Prostate gland (tissue), 2 donors: ENCODE results near the gene SHISA8. TPM values are rescaled to one million over a fixed set of nuclear protein-coding genes. Genes with fewer than 3 reads are reported as not detected.

Experiments used
- DNase-seq: peaks from one replicate; pipeline ENCODE4 v3.0.0-alpha.2; 2019; ENCODE audit warnings: low spot score
- H3K27ac ChIP-seq, 2 donors: fragments of 200-600 bp; sonication (generic); 2 replicates each; pipeline ENCODE4 v1.5.1; 2017 to 2019
- H3K27me3 ChIP-seq: fragments of 200-600 bp; sonication (generic); replicated peaks from 2 replicates; pipeline ENCODE4 v1.5.1; 2019; ENCODE audit not compliant: insufficient read depth
- H3K36me3 ChIP-seq, 2 donors: fragments of 200-600 bp; sonication (generic); 1 replicate in 1 of 2; 2 replicates in 1 of 2; pipeline versions ENCODE4 v1.5.1 to v1.8.1; 2017 to 2019
- H3K4me1 ChIP-seq: fragments of 200-600 bp; sonication (generic); replicated peaks from 2 replicates; pipeline ENCODE4 v1.5.1; 2019
- H3K4me3 ChIP-seq, 2 donors: fragments of 200-600 bp; sonication (generic); 2 replicates each; pipeline ENCODE4 v1.5.1; 2017 to 2019
- H3K9me3 ChIP-seq: fragments of 200-600 bp; sonication (generic); 2 replicates; pipeline ENCODE4 v1.5.1; 2017
- POLR2A ChIP-seq: fragments of 450-650 bp; IDR thresholded peaks from one replicate; pipeline ENCODE4 v1.6.1; 2016; ENCODE audit warnings: antibody characterized with exemption, mild to moderate bottlenecking
- POLR2AphosphoS5 ChIP-seq: sonication (generic); formaldehyde crosslinking; IDR thresholded peaks from one replicate; pipeline ENCODE4 v1.6.1; 2017; ENCODE audit warnings: antibody characterized with exemption
- WGBS: methylation state at CpG from one replicate; pipeline ENCODE4 v1.1.5; 2018; 5-methylcytosine and 5-hydroxymethylcytosine counted together
- intact Hi-C: fragments of 100-400 bp; cut with DNase I; formaldehyde crosslinking; loops from one replicate; pipeline ENCODE4 v1.14.2; 2022
- total RNA-seq, 2 donors: library from RNA; depleted of rRNA; stranded (reverse); fragments of >200 nt; gene quantifications; one replicate each; pipeline ENCODE4 v1.1.0, GENCODE V29; 2016
- TF ChIP-seq, protein P1 (sequence below), 4 experiments: fragments of 200-600 bp in 2 of 4; fragments of 450-650 bp in 2 of 4; sonication (generic) in 2 of 4; IDR thresholded peaks; 1 replicate in 3 of 4; 2 replicates in 1 of 4; pipeline ENCODE4 v1.5.1; 2016 to 2019; ENCODE audit warnings: antibody characterized with exemption in 4 of 4, mild to moderate bottlenecking in 2 of 4, moderate library complexity in 2 of 4

Gene SHISA8
- total RNA-seq, 2 donors from 2014 or later, result not detected

- no peaks in the 10 kb centered on the region for H3K4me1 ChIP-seq
- TF ChIP-seq POLR2A (no peak), POLR2AphosphoS5 (no peak)
- TF ChIP-seq, protein P1, sequence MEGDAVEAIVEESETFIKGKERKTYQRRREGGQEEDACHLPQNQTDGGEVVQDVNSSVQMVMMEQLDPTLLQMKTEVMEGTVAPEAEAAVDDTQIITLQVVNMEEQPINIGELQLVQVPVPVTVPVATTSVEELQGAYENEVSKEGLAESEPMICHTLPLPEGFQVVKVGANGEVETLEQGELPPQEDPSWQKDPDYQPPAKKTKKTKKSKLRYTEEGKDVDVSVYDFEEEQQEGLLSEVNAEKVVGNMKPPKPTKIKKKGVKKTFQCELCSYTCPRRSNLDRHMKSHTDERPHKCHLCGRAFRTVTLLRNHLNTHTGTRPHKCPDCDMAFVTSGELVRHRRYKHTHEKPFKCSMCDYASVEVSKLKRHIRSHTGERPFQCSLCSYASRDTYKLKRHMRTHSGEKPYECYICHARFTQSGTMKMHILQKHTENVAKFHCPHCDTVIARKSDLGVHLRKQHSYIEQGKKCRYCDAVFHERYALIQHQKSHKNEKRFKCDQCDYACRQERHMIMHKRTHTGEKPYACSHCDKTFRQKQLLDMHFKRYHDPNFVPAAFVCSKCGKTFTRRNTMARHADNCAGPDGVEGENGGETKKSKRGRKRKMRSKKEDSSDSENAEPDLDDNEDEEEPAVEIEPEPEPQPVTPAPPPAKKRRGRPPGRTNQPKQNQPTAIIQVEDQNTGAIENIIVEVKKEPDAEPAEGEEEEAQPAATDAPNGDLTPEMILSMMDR (IDR thresholded peaks at IDR 0.05), result no peak
- WGBS, result 87% methylated on average over 6 of the region's 6 CpGs
- no peaks in the 10 kb centered on the region for H3K9me3 ChIP-seq
- DNase-seq, result no peak
- no peaks in the 10 kb centered on the region for H3K27me3 ChIP-seq
- peaks cover 12 to 29% of the 10 kb centered on the region in 2 donors for H3K36me3 ChIP-seq
- no peak overlapping the region for H3K4me3 ChIP-seq
- H3K27ac ChIP-seq, result no peak overlapping the region
- intact Hi-C loops, result no loop called here
Observed at GRCh38 chr22:41885516-41885915, 29.4 kb downstream of the SHISA8 start.

- intact Hi-C loops, result no loop called here
- TF ChIP-seq, protein P1 (IDR thresholded peaks at IDR 0.05), result no peak
- no peaks in the 10 kb centered on the region for H3K4me1 ChIP-seq
- H3K27me3 ChIP-seq, result no peaks in the 10 kb centered on the region
- no peak overlapping the region for H3K27ac ChIP-seq
- no peak overlapping the region for H3K4me3 ChIP-seq
- DNase-seq, result no peak
- WGBS, result 89% methylated on average over 2 of the region's 2 CpGs
- H3K36me3 ChIP-seq, result peaks cover 12 to 29% of the 10 kb centered on the region in 2 donors
- H3K9me3 ChIP-seq, result no peaks in the 10 kb centered on the region
Observed at GRCh38 chr22:41885116-41885515, 29.8 kb downstream of the SHISA8 start.

- Histone ChIP-seq H3K27me3 (no peaks in the 10 kb centered on the region), H3K4me1 (no peaks in the 10 kb centered on the region), H3K9me3 (no peaks in the 10 kb centered on the region), H3K4me3 (no peak overlapping the region), H3K27ac (no peak overlapping the region), H3K36me3 (peaks cover 12 to 29% of the 10 kb centered on the region in 2 donors)
- TF ChIP-seq POLR2A, result no peak
- no peak for TF ChIP-seq POLR2AphosphoS5
- TF ChIP-seq, protein P1 (IDR thresholded peaks at IDR 0.05), result no peak
- 97% methylated on average over 2 of the region's 2 CpGs for WGBS
- intact Hi-C loops, result no loop called here
- no peak for DNase-seq
Observed at GRCh38 chr22:41883400-41883799, 31.5 kb downstream of the SHISA8 start.

DNA sequence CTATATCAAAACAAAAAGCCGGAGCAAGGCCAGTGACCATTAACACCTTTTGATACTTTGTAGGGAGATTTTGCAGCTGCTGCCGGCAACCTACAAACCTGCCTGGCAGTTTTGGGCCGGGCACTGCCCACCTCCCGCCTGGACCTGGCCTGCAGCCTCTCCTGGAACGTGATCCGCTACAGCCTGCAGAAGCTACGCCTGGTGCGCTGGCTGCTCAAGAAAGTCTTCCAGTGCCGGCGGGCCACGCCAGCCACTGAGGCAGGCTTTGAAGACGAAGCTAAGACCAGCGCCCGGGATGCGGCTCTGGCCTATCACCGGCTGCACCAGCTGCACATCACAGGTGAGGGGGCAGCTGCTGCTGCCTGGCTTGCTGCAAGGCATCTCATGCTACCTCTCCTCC lies 34.2 kb downstream of the SHISA8 start:
- 92% methylated on average over 16 of the region's 16 CpGs for WGBS
- Histone ChIP-seq H3K36me3 (peaks cover 9 to 24% of the 10 kb centered on the region in 2 donors), H3K9me3 (no peaks in the 10 kb centered on the region), H3K4me1 (no peaks in the 10 kb centered on the region), H3K4me3 (no peak overlapping the region), H3K27me3 (no peaks in the 10 kb centered on the region), H3K27ac (no peak overlapping the region)
- intact Hi-C loops, result no loop called here
- TF ChIP-seq POLR2A (no peak), POLR2AphosphoS5 (no peak)
- TF ChIP-seq, protein P1 (IDR thresholded peaks at IDR 0.05), result no peak
- DNase-seq, result no peak

GRCh38 chr22:41876675-41877074 lies 38.2 kb downstream of the SHISA8 start:
- no peak overlapping the region for H3K4me3 ChIP-seq
- H3K36me3 ChIP-seq, result peaks cover 0 to 9% of the 10 kb centered on the region in 2 donors
- H3K9me3 ChIP-seq, result no peaks in the 10 kb centered on the region
- no peak for DNase-seq
- intact Hi-C loops, result no loop called here
- H3K27ac ChIP-seq, result no peak overlapping the region
- H3K27me3 ChIP-seq, result no peaks in the 10 kb centered on the region
- TF ChIP-seq POLR2A (no peak), POLR2AphosphoS5 (no peak)
- TF ChIP-seq, protein P1 (IDR thresholded peaks at IDR 0.05), result no peak
- no peaks in the 10 kb centered on the region for H3K4me1 ChIP-seq
